Measurements from ENCODE around the gene PPP6R2.

DNA sequence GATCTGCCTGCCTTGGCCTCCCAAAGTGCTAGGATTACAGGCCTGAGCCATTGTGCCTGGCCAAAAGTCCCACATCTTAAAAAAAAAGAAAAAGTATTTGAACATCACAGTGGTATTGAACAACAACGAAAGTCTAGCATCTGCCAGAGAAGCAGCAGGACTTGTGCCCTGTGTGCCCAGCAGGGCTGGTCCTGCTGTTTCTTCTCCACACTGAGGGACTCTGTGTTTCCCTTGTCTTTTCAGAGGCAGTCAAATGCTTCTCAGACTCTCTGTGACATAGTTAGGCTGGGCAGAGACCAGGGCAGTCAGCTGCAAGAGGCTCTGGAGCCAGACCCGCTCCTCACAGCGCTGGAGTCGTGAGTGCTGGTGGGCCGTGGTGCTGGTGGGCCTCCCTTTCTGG is 75.5 kb downstream of the PPP6R2 start:
- TF ChIP-seq, protein P1, sequence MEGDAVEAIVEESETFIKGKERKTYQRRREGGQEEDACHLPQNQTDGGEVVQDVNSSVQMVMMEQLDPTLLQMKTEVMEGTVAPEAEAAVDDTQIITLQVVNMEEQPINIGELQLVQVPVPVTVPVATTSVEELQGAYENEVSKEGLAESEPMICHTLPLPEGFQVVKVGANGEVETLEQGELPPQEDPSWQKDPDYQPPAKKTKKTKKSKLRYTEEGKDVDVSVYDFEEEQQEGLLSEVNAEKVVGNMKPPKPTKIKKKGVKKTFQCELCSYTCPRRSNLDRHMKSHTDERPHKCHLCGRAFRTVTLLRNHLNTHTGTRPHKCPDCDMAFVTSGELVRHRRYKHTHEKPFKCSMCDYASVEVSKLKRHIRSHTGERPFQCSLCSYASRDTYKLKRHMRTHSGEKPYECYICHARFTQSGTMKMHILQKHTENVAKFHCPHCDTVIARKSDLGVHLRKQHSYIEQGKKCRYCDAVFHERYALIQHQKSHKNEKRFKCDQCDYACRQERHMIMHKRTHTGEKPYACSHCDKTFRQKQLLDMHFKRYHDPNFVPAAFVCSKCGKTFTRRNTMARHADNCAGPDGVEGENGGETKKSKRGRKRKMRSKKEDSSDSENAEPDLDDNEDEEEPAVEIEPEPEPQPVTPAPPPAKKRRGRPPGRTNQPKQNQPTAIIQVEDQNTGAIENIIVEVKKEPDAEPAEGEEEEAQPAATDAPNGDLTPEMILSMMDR (IDR thresholded peaks at IDR 0.05; ENCODE audit: low read depth, low read length, poor library complexity, severe bottlenecking), result no peak
- TF ChIP-seq EZH2phosphoT487 (IDR thresholded peaks at IDR 0.05; ENCODE audit: borderline replicate concordance, low read length), result no peak

Measured in DOHH2 (cell line).